HG02678 (cell line): Measurements from ENCODE around the gene CDK6.

Experiments
- ATAC-seq: cut with Tn5 transposase; IDR thresholded peaks from one replicate; pipeline ENCODE4 v1.9.1; 2021; ENCODE audit warnings: mild to moderate bottlenecking, moderate library complexity; ENCODE audit not compliant: unreplicated experiment

Gene CDK6

GRCh38 chr7:92847305-92847704 lies 10.9 kb upstream of the CDK6 start:
- ATAC-seq = no peak

- ATAC-seq = no peak
These were observed 9.4 kb upstream of the CDK6 start for GRCh38 chr7:92845736-92846135.

GRCh38 chr7:92843781-92844180 lies 7.4 kb upstream of the CDK6 start:
- ATAC-seq = no peak

GRCh38 chr7:92843034-92843760 lies 6.8 kb upstream of the CDK6 start:
- no peak for ATAC-seq

- ATAC-seq = no peak
These were observed 4.8 kb upstream of the CDK6 start for GRCh38 chr7:92841192-92841591.

GRCh38 chr7:92840316-92840715 lies 3.9 kb upstream of the CDK6 start:
- no peak for ATAC-seq

- ATAC-seq = no peak
These were observed 3.5 kb upstream of the CDK6 start for GRCh38 chr7:92839901-92840300.

- ATAC-seq = no peak
These were observed 2.6 kb upstream of the CDK6 start for GRCh38 chr7:92838934-92839333.

GRCh38 chr7:92837000-92837749 lies 802 bp upstream of the CDK6 start:
- ATAC-seq = no peak

GRCh38 chr7:92835851-92836488 lies 403 bp downstream of the CDK6 start:
- ATAC-seq = peak; percentile 15

GRCh38 chr7:92835261-92835850 lies 1.0 kb downstream of the CDK6 start:
- ATAC-seq = peak; percentile 5

- no peak for ATAC-seq
These were observed 1.7 kb downstream of the CDK6 start for GRCh38 chr7:92834507-92835260.

GRCh38 chr7:92833766-92834506 lies 2.4 kb downstream of the CDK6 start:
- peak; percentile 47 for ATAC-seq

GRCh38 chr7:92833024-92833765 lies 3.2 kb downstream of the CDK6 start:
- peak; percentile 54 for ATAC-seq

GRCh38 chr7:92832534-92833023 lies 3.8 kb downstream of the CDK6 start:
- peak; percentile 2 for ATAC-seq

- ATAC-seq = no peak
These were observed 4.4 kb downstream of the CDK6 start for GRCh38 chr7:92831716-92832533.

- ATAC-seq = no peak
These were observed 5.8 kb downstream of the CDK6 start for GRCh38 chr7:92830532-92831110.

- no peak for ATAC-seq
These were observed 6.3 kb downstream of the CDK6 start for GRCh38 chr7:92830027-92830426.
